Measurements from ENCODE around the gene SPTB. TPM values are rescaled to one million over a fixed set of nuclear protein-coding genes. Genes with fewer than 3 reads are reported as not detected.
A peak's percentile ranks its signal among the peaks of the same experiment; 100 is the strongest.

Gene SPTB
- total RNA-seq, 1 donor from 2014 or later, result 14.9 TPM

GRCh38 chr14:64708148-64709004 lies 171.3 kb downstream of the SPTB start:
- Histone ChIP-seq H3K4me1 (peaks cover 13 to 50% of the 10 kb centered on the region in 2 donors), H3K4me3 (peak overlapping the region; percentile 39 to 74), H3K36me3 (no peaks in the 10 kb centered on the region), H3K27me3 (no peaks in the 10 kb centered on the region), H3K27ac (peak overlapping the region; percentile 88 to 95), H3K9me3 (no peaks in the 10 kb centered on the region)
- intact Hi-C loops (cut with DNase I), result loop anchor here (1.0 to 5.0 kb wide), 4 partner anchors 13 to 168 kb away; partner anchors contain the start of gene HSPA2
- TF ChIP-seq CTCF (IDR thresholded peaks at IDR 0.05), result no peak
- peak in 1 of 2 donors; percentile 76 for DNase-seq (ENCODE audit: low spot score in 2 of 2)

GRCh38 chr14:64707661-64708060 lies 172.0 kb downstream of the SPTB start:
- Histone ChIP-seq H3K4me1 (peaks cover 13 to 50% of the 10 kb centered on the region in 2 donors), H3K9me3 (no peaks in the 10 kb centered on the region), H3K4me3 (peak overlapping the region in 1 of 2 donors; percentile 74), H3K36me3 (no peaks in the 10 kb centered on the region), H3K27ac (peak overlapping the region; percentile 88 to 95), H3K27me3 (no peaks in the 10 kb centered on the region)
- intact Hi-C loops (cut with DNase I), result loop anchor here (1.0 to 5.0 kb wide), 4 partner anchors 14 to 167 kb away; partner anchors contain the start of gene HSPA2
- no peak for TF ChIP-seq CTCF (IDR thresholded peaks at IDR 0.05)
- peak in 1 of 2 donors; percentile 68 for DNase-seq (ENCODE audit: low spot score in 2 of 2)

- peaks cover 13 to 50% of the 10 kb centered on the region in 2 donors for H3K4me1 ChIP-seq
These were observed 173.0 kb downstream of the SPTB start for GRCh38 chr14:64706593-64707193.

GRCh38 chr14:64706119-64706592 lies 173.6 kb downstream of the SPTB start:
- H3K4me1 ChIP-seq, result peaks cover 13 to 47% of the 10 kb centered on the region in 2 donors
- peak overlapping the region; percentile 74 to 90 for H3K4me3 ChIP-seq
- H3K27ac ChIP-seq, result peak overlapping the region; percentile 88 to 95
- no peaks in the 10 kb centered on the region for H3K9me3 ChIP-seq
- no peaks in the 10 kb centered on the region for H3K36me3 ChIP-seq
- no peak for TF ChIP-seq CTCF (IDR thresholded peaks at IDR 0.05)
- no peak for DNase-seq (ENCODE audit: low spot score in 2 of 2)
- intact Hi-C loops (cut with DNase I), result loop anchor here (5.0 kb wide), 2 partner anchors 34 to 41 kb away; no protein-coding TSS in a partner anchor
- no peaks in the 10 kb centered on the region for H3K27me3 ChIP-seq

More at GRCh38 chr14:64706593-64707193, 173.0 kb downstream of the SPTB start:
- TF ChIP-seq CTCF (IDR thresholded peaks at IDR 0.05), result no peak
- intact Hi-C loops (cut with DNase I), result loop anchor here (5.0 kb wide), 2 partner anchors 34 to 41 kb away; no protein-coding TSS in a partner anchor
- Histone ChIP-seq H3K27me3 (no peaks in the 10 kb centered on the region), H3K27ac (peak overlapping the region; percentile 88 to 95), H3K9me3 (no peaks in the 10 kb centered on the region), H3K36me3 (no peaks in the 10 kb centered on the region), H3K4me3 (peak overlapping the region; percentile 11 to 74)
- peak in 1 of 2 donors; percentile 63 for DNase-seq (ENCODE audit: low spot score in 2 of 2)

- peak overlapping the region; percentile 74 to 90 for H3K4me3 ChIP-seq
- H3K27ac ChIP-seq, result peak overlapping the region; percentile 88 to 95
- DNase-seq (ENCODE audit: low spot score in 2 of 2), result peak in 1 of 2 donors; percentile 69
- no peaks in the 10 kb centered on the region for H3K36me3 ChIP-seq
- no peak for TF ChIP-seq CTCF (IDR thresholded peaks at IDR 0.05)
- no peaks in the 10 kb centered on the region for H3K9me3 ChIP-seq
- no peaks in the 10 kb centered on the region for H3K27me3 ChIP-seq
- intact Hi-C loops (cut with DNase I), result loop anchor here (2.0 to 5.0 kb wide), 3 partner anchors 15 to 42 kb away; no protein-coding TSS in a partner anchor
- peaks cover 13 to 47% of the 10 kb centered on the region in 2 donors for H3K4me1 ChIP-seq
These were observed 174.2 kb downstream of the SPTB start for GRCh38 chr14:64705381-64706118.

Measured in ascending aorta (tissue), 2 donors.